NB4 (cell line): Measurements from ENCODE around the gene FPR2.
"Not testable (repeated sequence)": the region's sequence is repeated elsewhere in the genome, so short reads cannot be mapped to it uniquely, and the experiment has no call there.

ENCODE experiments used
- MYC ChIP-seq: IDR thresholded peaks from 2 replicates; pipeline ENCODE4 v1.6.1; 2011; ENCODE audit warnings: low read depth, low read length
- POLR2A ChIP-seq: IDR thresholded peaks from 2 replicates; pipeline ENCODE4 v1.6.1; 2011; ENCODE audit warnings: mild to moderate bottlenecking; ENCODE audit not compliant: insufficient read length; ENCODE audit errors: extremely low read depth
- TF ChIP-seq, protein P1 (sequence below): IDR thresholded peaks from one replicate; pipeline ENCODE4 v1.5.1; 2012; ENCODE audit warnings: low read depth, low read length

DNA sequence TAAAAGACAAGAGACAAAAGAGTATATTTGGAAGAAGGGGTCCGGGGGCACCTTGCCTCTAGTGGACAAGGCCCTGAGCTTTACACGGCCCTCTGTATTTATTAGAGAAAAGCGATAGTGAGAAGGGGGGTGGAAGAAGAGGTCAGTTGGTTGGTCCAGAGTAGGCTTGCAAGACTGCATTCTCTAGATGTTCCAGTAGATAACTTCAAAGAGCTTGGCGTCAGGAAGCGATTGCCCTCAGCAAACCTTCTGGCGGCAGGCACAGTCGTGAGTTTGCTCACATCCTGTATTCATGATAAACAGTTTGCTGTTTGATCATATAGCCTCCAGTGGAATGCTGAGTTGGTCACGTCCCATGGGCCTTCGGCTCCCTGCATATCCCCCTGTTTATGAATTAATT, 43.8 kb downstream of the FPR2 start:
- TF ChIP-seq MYC, POLR2A: not testable (repeated sequence)
- TF ChIP-seq, protein P1, sequence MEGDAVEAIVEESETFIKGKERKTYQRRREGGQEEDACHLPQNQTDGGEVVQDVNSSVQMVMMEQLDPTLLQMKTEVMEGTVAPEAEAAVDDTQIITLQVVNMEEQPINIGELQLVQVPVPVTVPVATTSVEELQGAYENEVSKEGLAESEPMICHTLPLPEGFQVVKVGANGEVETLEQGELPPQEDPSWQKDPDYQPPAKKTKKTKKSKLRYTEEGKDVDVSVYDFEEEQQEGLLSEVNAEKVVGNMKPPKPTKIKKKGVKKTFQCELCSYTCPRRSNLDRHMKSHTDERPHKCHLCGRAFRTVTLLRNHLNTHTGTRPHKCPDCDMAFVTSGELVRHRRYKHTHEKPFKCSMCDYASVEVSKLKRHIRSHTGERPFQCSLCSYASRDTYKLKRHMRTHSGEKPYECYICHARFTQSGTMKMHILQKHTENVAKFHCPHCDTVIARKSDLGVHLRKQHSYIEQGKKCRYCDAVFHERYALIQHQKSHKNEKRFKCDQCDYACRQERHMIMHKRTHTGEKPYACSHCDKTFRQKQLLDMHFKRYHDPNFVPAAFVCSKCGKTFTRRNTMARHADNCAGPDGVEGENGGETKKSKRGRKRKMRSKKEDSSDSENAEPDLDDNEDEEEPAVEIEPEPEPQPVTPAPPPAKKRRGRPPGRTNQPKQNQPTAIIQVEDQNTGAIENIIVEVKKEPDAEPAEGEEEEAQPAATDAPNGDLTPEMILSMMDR = not testable (repeated sequence)
